ENCODE data around the gene PDRG1.

PDRG1 gene

GRCh38 chr20:31989030-31989645 is 37.3 kb upstream of the PDRG1 start:
- CTCF ChIA-PET = no interaction called here
- POLR2A ChIA-PET = no interaction called here
- TF ChIP-seq SUZ12 (IDR thresholded peaks at IDR 0.05) (no peak), PKNOX1 (IDR thresholded peaks at IDR 0.05) (no peak), HDGF (IDR thresholded peaks at IDR 0.05; ENCODE audit: borderline replicate concordance) (no peak), CTBP1 (IDR thresholded peaks at IDR 0.05; ENCODE audit: borderline replicate concordance) (no peak), L3MBTL2 (conservative IDR thresholded peaks at IDR 0.05) (no peak), FOXM1 (IDR thresholded peaks at IDR 0.05; ENCODE audit: borderline replicate concordance) (no peak), BHLHE40 (IDR thresholded peaks at IDR 0.05; ENCODE audit: borderline replicate concordance) (no peak), TARDBP (IDR thresholded peaks at IDR 0.05) (no peak), ZNF384 (IDR thresholded peaks at IDR 0.05) (no peak), LEF1 (IDR thresholded peaks at IDR 0.05; ENCODE audit: borderline replicate concordance) (no peak), SP1 (IDR thresholded peaks at IDR 0.05) (no peak), FOXK2 (IDR thresholded peaks at IDR 0.05) (no peak), NFRKB (IDR thresholded peaks at IDR 0.05) (no peak), ARNT (IDR thresholded peaks at IDR 0.05) (no peak), FOXA1 (IDR thresholded peaks at IDR 0.05) (no peak)
- DNase-seq (ENCODE audit: extremely low spot score) = no peak

- TF ChIP-seq BHLHE40 (IDR thresholded peaks at IDR 0.05; ENCODE audit: borderline replicate concordance) = no peak
- TF ChIP-seq ARNT (IDR thresholded peaks at IDR 0.05) = no peak
- no peak for TF ChIP-seq FOXK2 (IDR thresholded peaks at IDR 0.05)
- TF ChIP-seq TARDBP (IDR thresholded peaks at IDR 0.05) = no peak
- TF ChIP-seq CTBP1 (IDR thresholded peaks at IDR 0.05; ENCODE audit: borderline replicate concordance) = no peak
- no peak for TF ChIP-seq FOXA1 (IDR thresholded peaks at IDR 0.05)
- TF ChIP-seq ELF4 (IDR thresholded peaks at IDR 0.05) = no peak
- TF ChIP-seq NFRKB (IDR thresholded peaks at IDR 0.05) = no peak
- no peak for TF ChIP-seq LEF1 (IDR thresholded peaks at IDR 0.05; ENCODE audit: borderline replicate concordance)
- TF ChIP-seq PKNOX1 (IDR thresholded peaks at IDR 0.05) = no peak
- DNase-seq (ENCODE audit: extremely low spot score) = no peak
- ChIA-PET POLR2A (no interaction called here), CTCF (no interaction called here)
Measured at GRCh38 chr20:31988430-31989015, 36.7 kb upstream of the PDRG1 start.

GRCh38 chr20:31987744-31988143 is 35.9 kb upstream of the PDRG1 start:
- CTCF ChIA-PET = no interaction called here
- POLR2A ChIA-PET = no interaction called here
- no peak for DNase-seq (ENCODE audit: extremely low spot score)
- no peak for TF ChIP-seq HDGF (IDR thresholded peaks at IDR 0.05; ENCODE audit: borderline replicate concordance)
- no peak for TF ChIP-seq FOXK2 (IDR thresholded peaks at IDR 0.05)

- DNase-seq (ENCODE audit: extremely low spot score) = no peak
- CTCF ChIA-PET = no interaction called here
- POLR2A ChIA-PET = no interaction called here
- no peak for TF ChIP-seq NFRKB (IDR thresholded peaks at IDR 0.05)
- no peak for TF ChIP-seq CTBP1 (IDR thresholded peaks at IDR 0.05; ENCODE audit: borderline replicate concordance)
Measured at GRCh38 chr20:31984981-31985471, 33.2 kb upstream of the PDRG1 start.

GRCh38 chr20:31981784-31982183 is 29.9 kb upstream of the PDRG1 start:
- no peak for DNase-seq (ENCODE audit: extremely low spot score)
- CTCF ChIA-PET = no interaction called here

GRCh38 chr20:31979713-31980426 is 28.0 kb upstream of the PDRG1 start:
- CTCF ChIA-PET = no interaction called here
- no peak for DNase-seq (ENCODE audit: extremely low spot score)
- POLR2A ChIA-PET = no interaction called here
- no peak for TF ChIP-seq TARDBP (IDR thresholded peaks at IDR 0.05)
- TF ChIP-seq FOXK2 (IDR thresholded peaks at IDR 0.05) = no peak
- no peak for TF ChIP-seq SUZ12 (IDR thresholded peaks at IDR 0.05)
- TF ChIP-seq PKNOX1 (IDR thresholded peaks at IDR 0.05) = no peak
- no peak for TF ChIP-seq FOXM1 (IDR thresholded peaks at IDR 0.05; ENCODE audit: borderline replicate concordance)
- TF ChIP-seq ARNT (IDR thresholded peaks at IDR 0.05) = no peak
- no peak for TF ChIP-seq L3MBTL2 (conservative IDR thresholded peaks at IDR 0.05)
- TF ChIP-seq CTBP1 (IDR thresholded peaks at IDR 0.05; ENCODE audit: borderline replicate concordance) = no peak

More at GRCh38 chr20:31981784-31982183, 29.9 kb upstream of the PDRG1 start:
- TF ChIP-seq NFRKB (IDR thresholded peaks at IDR 0.05) = no peak
- TF ChIP-seq TARDBP (IDR thresholded peaks at IDR 0.05) = no peak
- TF ChIP-seq ARNT (IDR thresholded peaks at IDR 0.05) = no peak
- TF ChIP-seq FOXA1 (IDR thresholded peaks at IDR 0.05) = no peak
- no peak for TF ChIP-seq BHLHE40 (IDR thresholded peaks at IDR 0.05; ENCODE audit: borderline replicate concordance)
- no peak for TF ChIP-seq CTBP1 (IDR thresholded peaks at IDR 0.05; ENCODE audit: borderline replicate concordance)
- TF ChIP-seq PKNOX1 (IDR thresholded peaks at IDR 0.05) = no peak
- TF ChIP-seq FOXK2 (IDR thresholded peaks at IDR 0.05) = no peak
- POLR2A ChIA-PET = no interaction called here

All from HEK293T (cell line).